Fibroblast of mammary gland (primary cell): ENCODE results near the gene DLK1.
A peak's percentile ranks its signal among the peaks of the same experiment; 100 is the strongest.

Experiments
- DNase-seq: peaks from one replicate; pipeline ENCODE4 v3.0.0-alpha.2; 2010; ENCODE audit warnings: low read depth
- H3K4me3 ChIP-seq: 2 replicates; pipeline ENCODE4 v1.5.1; 2011; ENCODE audit warnings: low read depth, mild to moderate bottlenecking, low read length, moderate library complexity; ENCODE audit not compliant: control insufficient read depth
- CTCF ChIP-seq: conservative IDR thresholded peaks from 2 replicates; pipeline ENCODE4 v1.5.1; 2011; ENCODE audit warnings: low read depth, low read length, inconsistent platforms; ENCODE audit not compliant: control insufficient read depth, insufficient read depth

DLK1 gene

DNA sequence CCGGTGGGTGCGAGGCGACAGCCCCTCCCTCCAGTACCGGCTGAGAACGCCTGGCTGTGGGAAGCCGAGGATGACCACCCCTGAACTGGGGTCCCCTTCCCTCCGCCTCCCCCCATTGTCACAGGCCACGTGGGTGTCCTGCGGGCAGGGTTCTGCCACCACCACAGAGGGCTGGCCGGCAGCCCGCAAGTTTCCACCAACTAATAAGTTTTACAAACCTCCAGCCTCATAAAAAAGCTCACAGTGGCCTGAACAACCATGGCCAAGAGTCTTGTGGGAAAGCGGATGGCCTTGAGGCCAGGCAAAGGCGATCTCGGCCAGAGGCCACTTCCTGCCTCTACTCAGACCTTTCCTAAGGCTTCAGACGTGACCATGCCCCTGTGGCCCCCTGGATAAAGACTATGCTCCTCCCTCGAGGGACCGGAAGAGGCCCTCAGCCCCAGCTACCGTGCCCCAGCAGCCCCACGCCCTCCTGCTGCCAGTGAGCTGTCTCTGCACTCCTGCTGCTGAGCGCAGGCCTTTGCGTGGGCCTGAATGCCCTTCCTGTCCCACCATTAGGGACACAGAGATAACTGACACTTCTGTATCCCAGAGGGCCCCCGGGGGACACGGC is 46.1 kb upstream of the DLK1 start:
- no peak for TF ChIP-seq CTCF

DNA sequence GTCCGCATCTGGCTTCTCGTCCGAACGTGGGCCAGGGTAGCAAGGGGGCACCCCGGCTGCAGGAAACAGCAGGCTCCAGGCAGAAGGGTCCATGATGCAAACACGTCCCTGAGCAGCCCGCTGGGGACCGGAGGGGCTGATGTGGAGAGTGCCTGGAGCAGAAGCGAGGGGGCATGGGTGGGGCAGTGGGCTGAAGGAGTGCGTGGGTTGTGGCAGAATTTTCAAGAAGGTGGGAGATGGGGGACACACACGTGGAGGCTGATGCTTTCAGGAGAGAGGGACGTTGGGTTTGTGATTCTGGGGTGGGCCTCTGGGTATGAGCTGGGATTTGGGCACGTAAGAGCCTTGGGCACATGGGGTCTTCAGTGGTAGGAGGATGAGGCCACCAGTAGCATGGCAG is 45.6 kb upstream of the DLK1 start:
- DNase-seq, result no peak
- no peak for TF ChIP-seq CTCF
- no peak overlapping the region for H3K4me3 ChIP-seq

More for the DNA sequence above, 46.1 kb upstream of the DLK1 start:
- peak; percentile 8 for DNase-seq
- no peak overlapping the region for H3K4me3 ChIP-seq

DNA sequence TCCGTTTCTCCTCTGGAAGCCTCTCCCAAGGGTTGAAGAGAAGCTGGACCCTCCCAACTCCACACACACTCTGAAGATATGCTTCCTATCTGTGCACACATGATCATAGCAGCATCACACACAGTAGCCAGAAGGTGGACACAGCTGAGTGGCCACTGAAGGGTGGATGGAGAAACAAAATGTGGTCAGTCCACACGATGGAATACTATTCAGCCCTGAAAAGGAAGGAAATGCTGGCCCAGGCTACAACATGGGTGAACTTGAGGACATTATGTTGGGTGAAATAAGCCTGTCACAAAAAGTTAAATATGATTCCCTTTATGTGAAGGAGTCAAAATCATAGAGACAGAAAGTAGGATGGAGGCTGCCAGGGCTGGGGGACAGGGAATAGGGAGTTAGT is 43.9 kb upstream of the DLK1 start:
- no peak for DNase-seq
- no peak overlapping the region for H3K4me3 ChIP-seq
- TF ChIP-seq CTCF, result no peak

DNA sequence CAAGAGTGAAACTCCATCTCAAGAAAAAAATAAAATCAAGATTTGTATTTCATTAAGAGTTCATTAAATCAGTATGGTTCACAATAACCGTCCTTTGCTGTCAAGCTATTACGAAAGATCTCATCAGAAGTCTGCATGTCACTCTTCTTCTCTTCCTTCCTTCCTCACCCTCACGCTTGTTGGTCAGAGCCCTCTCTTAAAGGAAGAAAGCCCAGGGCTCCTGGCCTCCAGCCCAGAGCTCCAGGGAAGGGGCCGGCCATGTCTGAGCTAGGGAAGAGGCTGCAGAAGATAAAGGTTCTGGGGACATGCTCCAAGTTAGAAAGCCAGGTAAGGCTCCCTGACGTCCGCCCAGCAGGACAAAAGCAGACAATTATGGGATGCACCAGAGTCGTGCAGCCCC is 43.1 kb upstream of the DLK1 start:
- DNase-seq, result no peak
- TF ChIP-seq CTCF, result no peak

GRCh38 chr14:100684154-100684553 is 42.5 kb upstream of the DLK1 start:
- no peak for TF ChIP-seq CTCF
- DNase-seq, result no peak
- no peak overlapping the region for H3K4me3 ChIP-seq

More for the DNA sequence above, 43.1 kb upstream of the DLK1 start:
- H3K4me3 ChIP-seq, result no peak overlapping the region

DNA sequence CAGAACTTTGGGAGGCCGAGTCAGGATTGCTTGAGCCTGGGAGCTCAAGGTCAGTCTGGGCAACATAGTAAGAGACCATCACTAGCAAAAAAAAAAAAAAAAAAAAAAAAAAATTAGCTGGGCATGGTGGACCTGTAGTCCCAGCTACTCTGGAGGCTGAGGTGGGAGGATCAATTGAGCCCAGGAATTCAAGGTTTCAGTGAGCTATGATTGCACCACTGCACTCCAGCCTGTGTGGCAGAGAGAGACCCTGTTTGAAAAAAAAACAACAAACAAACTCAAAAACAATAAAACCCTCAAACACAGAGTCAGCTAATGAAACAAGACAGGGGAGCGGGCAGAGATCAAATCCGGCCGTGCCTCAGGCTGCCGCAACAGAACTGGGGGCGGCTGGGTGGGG is 41.7 kb upstream of the DLK1 start:
- TF ChIP-seq CTCF, result no peak
- no peak overlapping the region for H3K4me3 ChIP-seq
- DNase-seq, result no peak

DNA sequence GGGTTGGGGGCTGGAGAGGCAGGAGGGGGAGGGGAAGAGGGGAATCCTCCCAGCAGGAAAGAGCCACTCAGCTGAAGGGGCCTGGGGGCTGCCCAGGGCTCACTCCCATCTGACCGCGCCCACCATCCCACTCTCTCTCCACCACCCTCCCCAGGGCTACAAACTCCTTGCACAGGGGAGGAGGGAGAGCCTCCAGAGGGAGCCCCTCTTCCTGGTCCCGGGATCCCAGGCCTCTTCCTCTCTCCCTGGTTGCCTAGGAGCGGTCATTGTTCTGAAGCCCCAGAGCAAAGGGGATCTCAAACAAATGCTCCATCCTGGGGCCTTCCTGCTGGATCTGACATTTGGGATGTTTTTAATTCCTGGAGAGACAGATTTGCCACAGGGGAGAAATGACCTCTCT is 39.8 kb upstream of the DLK1 start:
- no peak for TF ChIP-seq CTCF
- no peak for DNase-seq
- H3K4me3 ChIP-seq, result no peak overlapping the region
